ENCODE measurements around the gene LIPA.

The LIPA gene

DNA sequence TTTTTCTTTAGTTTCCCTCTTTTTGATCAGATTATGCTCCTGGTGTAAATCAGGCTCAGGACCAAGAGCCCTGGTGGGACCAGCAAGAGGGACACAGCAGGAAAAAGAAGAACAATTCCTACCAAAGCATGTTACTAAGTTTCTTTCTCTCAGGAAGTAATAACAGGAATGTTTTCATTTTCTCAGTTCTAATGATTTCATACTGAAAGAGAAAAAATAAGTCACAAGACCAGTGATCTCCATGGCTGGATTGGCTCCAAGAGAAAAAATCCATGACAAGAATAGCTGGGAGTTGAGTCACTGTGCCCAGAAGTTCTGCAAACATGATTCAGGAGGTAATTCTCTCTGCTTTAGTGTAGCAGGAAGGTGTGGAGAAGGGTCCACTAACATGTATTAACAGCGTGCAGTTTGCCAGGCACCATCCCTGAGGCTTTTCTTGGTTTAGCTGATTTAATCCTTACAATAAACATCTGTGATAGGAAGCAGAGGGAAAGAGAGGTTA is 26.5 kb upstream of the LIPA start:
- TF ChIP-seq EZH2 (IDR thresholded peaks at IDR 0.05; ENCODE audit: borderline replicate concordance, low read depth, low read length, severe bottlenecking) = no peak
- TF ChIP-seq CTCF (IDR thresholded peaks at IDR 0.05; ENCODE audit: borderline replicate concordance, extremely low read depth, low read length, poor library complexity, severe bottlenecking) = no peak
- no peaks in the 10 kb centered on the region for H3K79me2 ChIP-seq (ENCODE audit: insufficient read depth, low read length)
- no peaks in the 10 kb centered on the region for H3K9me3 ChIP-seq (ENCODE audit: insufficient read depth, low read length, severe bottlenecking)
- no peaks in the 10 kb centered on the region for H4K20me1 ChIP-seq (ENCODE audit: insufficient read depth, low read length)
- ATAC-seq (ENCODE audit: insufficient read depth, low read depth) (no peak), DNase-seq (no peak)
- H3K36me3 ChIP-seq (ENCODE audit: insufficient read depth, low read length) = no peaks in the 10 kb centered on the region
- no peak overlapping the region for H3K9ac ChIP-seq (ENCODE audit: low read depth, low read length)
- H3K27me3 ChIP-seq (ENCODE audit: insufficient read depth, low read length, poor library complexity) = no peaks in the 10 kb centered on the region
- no peak overlapping the region for H2AFZ ChIP-seq (ENCODE audit: low read depth, low read length)
- no peak overlapping the region for H3K4me3 ChIP-seq (ENCODE audit: low read depth in 1 of 2, low read length in 2 of 2)
- H3K4me1 ChIP-seq (ENCODE audit: insufficient read depth, low read length) = no peaks in the 10 kb centered on the region
- H3K4me2 ChIP-seq (ENCODE audit: insufficient read depth, low read length) = no peak overlapping the region
- no peak overlapping the region for H3K27ac ChIP-seq (ENCODE audit: low read length)

- no peaks in the 10 kb centered on the region for H3K79me2 ChIP-seq (ENCODE audit: insufficient read depth, low read length)
- H3K4me1 ChIP-seq (ENCODE audit: insufficient read depth, low read length) = no peaks in the 10 kb centered on the region
- no peaks in the 10 kb centered on the region for H4K20me1 ChIP-seq (ENCODE audit: insufficient read depth, low read length)
- no peak for DNase-seq
- no peak for TF ChIP-seq EZH2 (IDR thresholded peaks at IDR 0.05; ENCODE audit: borderline replicate concordance, low read depth, low read length, severe bottlenecking)
- no peaks in the 10 kb centered on the region for H3K27me3 ChIP-seq (ENCODE audit: insufficient read depth, low read length, poor library complexity)
- no peak overlapping the region for H3K9ac ChIP-seq (ENCODE audit: low read depth, low read length)
- no peak overlapping the region for H3K4me3 ChIP-seq (ENCODE audit: low read depth in 1 of 2, low read length in 2 of 2)
- H3K27ac ChIP-seq (ENCODE audit: low read length) = no peak overlapping the region
- no peak overlapping the region for H2AFZ ChIP-seq (ENCODE audit: low read depth, low read length)
- H3K9me3 ChIP-seq (ENCODE audit: insufficient read depth, low read length, severe bottlenecking) = no peaks in the 10 kb centered on the region
- ATAC-seq (ENCODE audit: insufficient read depth, low read depth) = no peak
- no peak overlapping the region for H3K4me2 ChIP-seq (ENCODE audit: insufficient read depth, low read length)
- H3K36me3 ChIP-seq (ENCODE audit: insufficient read depth, low read length) = no peaks in the 10 kb centered on the region
Measured at GRCh38 chr10:89275383-89275782, 23.8 kb upstream of the LIPA start.

GRCh38 chr10:89274928-89275327 is 23.4 kb upstream of the LIPA start:
- Histone ChIP-seq H4K20me1 (ENCODE audit: insufficient read depth, low read length) (no peaks in the 10 kb centered on the region), H3K4me1 (ENCODE audit: insufficient read depth, low read length) (no peaks in the 10 kb centered on the region), H2AFZ (ENCODE audit: low read depth, low read length) (no peak overlapping the region), H3K79me2 (ENCODE audit: insufficient read depth, low read length) (no peaks in the 10 kb centered on the region), H3K27me3 (ENCODE audit: insufficient read depth, low read length, poor library complexity) (no peaks in the 10 kb centered on the region), H3K4me3 (ENCODE audit: low read depth in 1 of 2, low read length in 2 of 2) (no peak overlapping the region), H3K9me3 (ENCODE audit: insufficient read depth, low read length, severe bottlenecking) (no peaks in the 10 kb centered on the region), H3K27ac (ENCODE audit: low read length) (no peak overlapping the region), H3K9ac (ENCODE audit: low read depth, low read length) (no peak overlapping the region), H3K4me2 (ENCODE audit: insufficient read depth, low read length) (no peak overlapping the region), H3K36me3 (ENCODE audit: insufficient read depth, low read length) (no peaks in the 10 kb centered on the region)
- no peak for ATAC-seq (ENCODE audit: insufficient read depth, low read depth)
- DNase-seq = no peak
- no peak for TF ChIP-seq EZH2 (IDR thresholded peaks at IDR 0.05; ENCODE audit: borderline replicate concordance, low read depth, low read length, severe bottlenecking)
- TF ChIP-seq CTCF (IDR thresholded peaks at IDR 0.05; ENCODE audit: borderline replicate concordance, extremely low read depth, low read length, poor library complexity, severe bottlenecking) = no peak

- no peaks in the 10 kb centered on the region for H3K9me3 ChIP-seq (ENCODE audit: insufficient read depth, low read length, severe bottlenecking)
- no peak overlapping the region for H2AFZ ChIP-seq (ENCODE audit: low read depth, low read length)
- H3K27me3 ChIP-seq (ENCODE audit: insufficient read depth, low read length, poor library complexity) = no peaks in the 10 kb centered on the region
- TF ChIP-seq CTCF (IDR thresholded peaks at IDR 0.05; ENCODE audit: borderline replicate concordance, extremely low read depth, low read length, poor library complexity, severe bottlenecking) (no peak), EZH2 (IDR thresholded peaks at IDR 0.05; ENCODE audit: borderline replicate concordance, low read depth, low read length, severe bottlenecking) (no peak)
- ATAC-seq (ENCODE audit: insufficient read depth, low read depth) (no peak), DNase-seq (no peak)
- no peaks in the 10 kb centered on the region for H3K4me1 ChIP-seq (ENCODE audit: insufficient read depth, low read length)
- H3K27ac ChIP-seq (ENCODE audit: low read length) = no peak overlapping the region
- H3K4me3 ChIP-seq (ENCODE audit: low read depth in 1 of 2, low read length in 2 of 2) = no peak overlapping the region
- no peak overlapping the region for H3K9ac ChIP-seq (ENCODE audit: low read depth, low read length)
- H3K79me2 ChIP-seq (ENCODE audit: insufficient read depth, low read length) = no peaks in the 10 kb centered on the region
- no peaks in the 10 kb centered on the region for H4K20me1 ChIP-seq (ENCODE audit: insufficient read depth, low read length)
- no peaks in the 10 kb centered on the region for H3K36me3 ChIP-seq (ENCODE audit: insufficient read depth, low read length)
- no peak overlapping the region for H3K4me2 ChIP-seq (ENCODE audit: insufficient read depth, low read length)
Measured at GRCh38 chr10:89273680-89274079, 22.1 kb upstream of the LIPA start.

Measured in DND-41 (cell line).